ENCODE measurements around the gene SBSN.

The SBSN gene

DNA sequence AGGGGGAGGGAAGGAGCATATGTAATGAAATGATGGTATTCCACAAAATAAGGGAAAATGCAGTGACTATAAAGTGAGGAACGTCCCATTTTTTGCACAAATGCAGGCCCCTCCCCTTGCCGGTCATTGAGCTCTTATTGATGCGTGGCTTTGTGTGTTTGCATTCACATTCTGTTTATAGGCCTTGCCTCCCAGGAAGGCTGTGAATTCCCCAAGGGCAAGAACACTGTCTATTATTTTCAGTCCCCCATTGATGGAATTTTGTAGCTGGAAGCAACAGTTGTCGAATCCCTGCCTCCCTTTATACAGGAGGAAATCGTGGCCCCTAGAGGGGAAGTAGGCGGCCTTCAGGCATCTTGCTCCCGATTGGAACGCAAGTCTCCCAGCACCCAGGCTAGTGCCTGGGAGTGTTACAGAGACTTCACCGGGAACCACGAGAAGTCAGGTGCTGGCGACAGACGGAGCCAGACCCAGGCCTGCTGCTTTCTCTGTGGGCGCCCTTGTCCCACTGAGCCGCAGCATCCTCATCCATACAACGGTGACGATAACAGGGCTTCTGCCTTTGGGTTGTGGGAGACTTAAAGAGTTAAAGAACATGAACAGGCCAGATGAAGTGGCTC, 6.9 kb downstream of the SBSN start:
- no peaks in the 10 kb centered on the region for H3K36me3 ChIP-seq (ENCODE audit: insufficient read depth, low read depth, low read length)
- no peak overlapping the region for H3K27ac ChIP-seq (ENCODE audit: low read length)
- H3K9me3 ChIP-seq (ENCODE audit: insufficient read depth, low read depth, low read length) = no peaks in the 10 kb centered on the region
- peaks cover 11% of the 10 kb centered on the region for H3K27me3 ChIP-seq (ENCODE audit: insufficient read depth, low read length)
- no peaks in the 10 kb centered on the region; the same call in 1 of the 2 replicates for H3K4me1 ChIP-seq (ENCODE audit: insufficient read depth, low read length)
- H3K4me3 ChIP-seq (ENCODE audit: low read length) = no peak overlapping the region
- H3K9ac ChIP-seq (ENCODE audit: low read depth, low read length) = no peak overlapping the region

DNA sequence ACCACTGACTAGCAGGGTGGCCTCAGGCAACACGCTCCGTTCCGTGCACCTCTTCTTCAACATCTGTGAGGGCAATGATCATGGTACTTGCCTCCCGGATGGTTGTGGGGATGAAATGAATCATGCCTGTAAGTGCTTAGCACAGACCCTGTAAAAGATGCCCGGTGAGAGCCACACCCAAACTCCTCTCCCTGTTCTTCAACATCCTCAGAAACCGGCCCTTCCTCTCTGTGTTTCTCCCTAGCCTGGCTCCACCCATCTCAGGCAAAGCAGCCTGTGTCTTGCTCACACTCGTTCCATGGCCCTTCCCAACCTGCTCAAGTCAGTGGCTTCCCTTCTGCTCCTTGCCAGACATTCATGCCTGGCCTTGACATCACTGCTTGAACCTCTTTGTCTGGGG, 8.8 kb downstream of the SBSN start:
- Histone ChIP-seq H3K9me3 (ENCODE audit: insufficient read depth, low read depth, low read length) (no peaks in the 10 kb centered on the region), H3K4me1 (ENCODE audit: insufficient read depth, low read length) (peaks cover 3% of the 10 kb centered on the region), H3K27me3 (ENCODE audit: insufficient read depth, low read length) (peaks cover 5% of the 10 kb centered on the region; the same call in 1 of the 2 replicates), H3K9ac (ENCODE audit: low read depth, low read length) (no peak overlapping the region), H3K27ac (ENCODE audit: low read length) (no peak overlapping the region), H3K36me3 (ENCODE audit: insufficient read depth, low read depth, low read length) (no peaks in the 10 kb centered on the region), H3K4me3 (ENCODE audit: low read length) (no peak overlapping the region)

GRCh38 chr19:35518313-35518712, 9.8 kb downstream of the SBSN start:
- peaks cover 13% of the 10 kb centered on the region; the same call in 1 of the 2 replicates for H3K27me3 ChIP-seq (ENCODE audit: insufficient read depth, low read length)
- H3K36me3 ChIP-seq (ENCODE audit: insufficient read depth, low read depth, low read length) = no peaks in the 10 kb centered on the region
- H3K4me1 ChIP-seq (ENCODE audit: insufficient read depth, low read length) = peaks cover 3% of the 10 kb centered on the region; the same call in 1 of the 2 replicates
- H3K9me3 ChIP-seq (ENCODE audit: insufficient read depth, low read depth, low read length) = no peaks in the 10 kb centered on the region
- no peak overlapping the region for H3K4me3 ChIP-seq (ENCODE audit: low read length)
- no peak overlapping the region for H3K9ac ChIP-seq (ENCODE audit: low read depth, low read length)
- H3K27ac ChIP-seq (ENCODE audit: low read length) = no peak overlapping the region

GRCh38 chr19:35517342-35517741, 10.8 kb downstream of the SBSN start:
- Histone ChIP-seq H3K36me3 (ENCODE audit: insufficient read depth, low read depth, low read length) (no peaks in the 10 kb centered on the region), H3K27me3 (ENCODE audit: insufficient read depth, low read length) (peaks cover 23% of the 10 kb centered on the region; the same call in 1 of the 2 replicates), H3K9me3 (ENCODE audit: insufficient read depth, low read depth, low read length) (no peaks in the 10 kb centered on the region), H3K4me1 (ENCODE audit: insufficient read depth, low read length) (peaks cover 3% of the 10 kb centered on the region; the same call in 1 of the 2 replicates), H3K4me3 (ENCODE audit: low read length) (no peak overlapping the region), H3K9ac (ENCODE audit: low read depth, low read length) (no peak overlapping the region), H3K27ac (ENCODE audit: low read length) (no peak overlapping the region)

DNA sequence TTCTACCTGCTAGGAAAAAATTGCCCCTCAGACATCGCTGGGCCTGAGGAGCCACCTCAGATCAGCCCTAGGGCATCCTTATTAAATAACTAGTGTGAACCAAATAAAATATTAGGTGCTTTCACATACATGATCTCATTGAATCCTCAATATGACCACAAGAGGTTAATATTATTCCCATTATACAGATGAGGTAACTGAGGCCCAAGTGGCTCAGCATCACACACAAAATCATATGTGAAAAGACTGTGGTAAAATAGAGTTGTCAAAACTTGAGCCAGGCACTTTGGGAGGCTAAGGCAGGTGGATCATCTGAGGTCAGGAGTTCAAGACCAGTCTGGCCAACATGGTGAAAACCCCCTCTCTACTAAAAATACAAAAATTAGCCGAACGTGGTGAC, 11.8 kb downstream of the SBSN start:
- H3K9me3 ChIP-seq (ENCODE audit: insufficient read depth, low read depth, low read length) = no peaks in the 10 kb centered on the region
- H3K27ac ChIP-seq (ENCODE audit: low read length) = no peak overlapping the region
- no peak overlapping the region for H3K9ac ChIP-seq (ENCODE audit: low read depth, low read length)
- H3K4me1 ChIP-seq (ENCODE audit: insufficient read depth, low read length) = peaks cover 3% of the 10 kb centered on the region; the same call in 1 of the 2 replicates
- H3K27me3 ChIP-seq (ENCODE audit: insufficient read depth, low read length) = peaks cover 27% of the 10 kb centered on the region
- H3K36me3 ChIP-seq (ENCODE audit: insufficient read depth, low read depth, low read length) = no peaks in the 10 kb centered on the region
- H3K4me3 ChIP-seq (ENCODE audit: low read length) = no peak overlapping the region

DNA sequence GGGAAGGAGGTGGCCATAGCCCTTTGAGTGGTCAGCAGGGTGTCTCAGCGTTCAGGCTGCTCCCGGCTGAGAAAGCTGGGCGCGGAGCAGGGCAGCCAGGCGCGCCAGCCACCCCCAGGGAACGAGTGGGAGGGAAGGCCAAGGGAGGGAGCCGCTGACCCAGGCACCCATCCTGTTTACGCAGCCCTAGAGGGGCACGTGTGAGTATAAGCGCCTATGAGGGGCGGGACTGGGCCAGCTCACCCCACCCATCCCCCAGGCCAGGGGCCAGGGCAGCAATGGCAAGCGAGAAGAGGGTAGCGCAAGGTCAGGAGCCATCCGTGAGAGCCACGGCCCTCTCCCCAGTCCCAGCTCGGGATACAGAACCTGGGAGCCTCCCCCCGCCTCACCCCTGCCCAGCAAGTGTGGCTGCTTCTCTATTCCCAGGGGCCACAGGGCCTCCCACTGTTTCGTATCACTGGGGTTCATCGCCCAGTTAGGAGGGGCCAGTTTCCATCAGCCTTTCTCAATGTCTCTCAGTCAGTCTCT, 13.8 kb downstream of the SBSN start:
- no peaks in the 10 kb centered on the region for H3K36me3 ChIP-seq (ENCODE audit: insufficient read depth, low read depth, low read length)
- H3K27ac ChIP-seq (ENCODE audit: low read length) = no peak overlapping the region
- peaks cover 39% of the 10 kb centered on the region for H3K27me3 ChIP-seq (ENCODE audit: insufficient read depth, low read length)
- H3K9me3 ChIP-seq (ENCODE audit: insufficient read depth, low read depth, low read length) = no peaks in the 10 kb centered on the region
- peaks cover 3% of the 10 kb centered on the region; the same call in 1 of the 2 replicates for H3K4me1 ChIP-seq (ENCODE audit: insufficient read depth, low read length)
- H3K9ac ChIP-seq (ENCODE audit: low read depth, low read length) = peak overlapping the region; percentile 52; the same call in 1 of the 2 replicates
- H3K4me3 ChIP-seq (ENCODE audit: low read length) = peak overlapping the region; percentile 65; the same call in 1 of the 2 replicates

- H3K4me1 ChIP-seq (ENCODE audit: insufficient read depth, low read length) = peaks cover 3% of the 10 kb centered on the region; the same call in 1 of the 2 replicates
- H3K9me3 ChIP-seq (ENCODE audit: insufficient read depth, low read depth, low read length) = no peaks in the 10 kb centered on the region
- peak within 1 kb of the TSS; percentile 65; the same call in 1 of the 2 replicates for H3K4me3 ChIP-seq (ENCODE audit: low read length)
- H3K27ac ChIP-seq (ENCODE audit: low read length) = no peak within 1 kb of the TSS
- H3K27me3 ChIP-seq (ENCODE audit: insufficient read depth, low read length) = peaks cover 39% of the 10 kb centered on the region
- H3K9ac ChIP-seq (ENCODE audit: low read depth, low read length) = peak within 1 kb of the TSS; percentile 52; the same call in 1 of the 2 replicates
- no peaks in the 10 kb centered on the region for H3K36me3 ChIP-seq (ENCODE audit: insufficient read depth, low read depth, low read length)
Measured at GRCh38 chr19:35513628-35514281, 14.4 kb downstream of the SBSN start, which contains the start of gene DMKN. TSS of gene DMKN (minus strand) at chr19:35513649. CDS start at chr19:35513475, 174 bp downstream.

DNA sequence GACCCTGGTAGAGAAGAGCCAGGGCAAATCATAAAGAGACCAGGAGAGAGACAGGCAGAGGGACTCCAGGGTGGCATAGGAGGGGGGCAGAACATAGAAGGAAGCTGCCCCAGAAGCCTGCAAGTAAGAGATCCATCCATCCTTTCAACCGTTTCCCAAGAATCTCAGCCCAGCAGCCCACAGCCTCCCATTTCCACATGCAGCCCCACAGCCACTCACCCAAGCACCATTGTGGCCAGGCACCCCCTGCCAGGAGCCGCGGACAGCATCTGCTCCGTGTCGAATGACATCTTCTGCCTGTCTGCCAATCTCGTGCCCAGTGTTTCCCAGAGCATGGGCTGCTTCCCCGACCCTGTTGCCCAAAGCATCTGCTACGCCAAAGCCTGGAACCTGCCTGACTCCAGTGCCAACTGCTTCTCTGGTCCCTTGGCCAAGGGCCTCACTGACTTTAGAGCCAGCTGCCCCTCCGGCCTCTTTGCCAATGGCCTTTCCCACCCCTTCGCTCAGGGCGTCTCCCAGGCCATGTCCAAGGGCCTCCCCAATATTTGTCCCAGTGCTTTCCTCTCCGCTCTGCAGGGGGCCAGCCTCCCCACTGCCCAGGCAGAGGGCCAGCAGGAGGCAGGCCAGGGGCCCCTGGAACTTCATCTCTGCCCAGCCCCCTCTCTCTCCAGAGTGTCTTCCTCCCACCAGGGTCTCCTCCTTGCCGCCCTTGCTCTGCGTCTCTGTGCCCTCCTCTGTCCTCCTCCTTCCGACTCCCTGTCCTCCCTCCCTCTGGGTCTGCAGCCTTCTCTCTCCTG, 15.1 kb downstream of the SBSN start:
- Histone ChIP-seq H3K36me3 (ENCODE audit: insufficient read depth, low read depth, low read length) (peaks cover 6% of the 10 kb centered on the region; the same call in 1 of the 2 replicates), H3K27ac (ENCODE audit: low read length) (no peak overlapping the region), H3K4me3 (ENCODE audit: low read length) (no peak overlapping the region; the same call in 1 of the 2 replicates), H3K27me3 (ENCODE audit: insufficient read depth, low read length) (peaks cover 39% of the 10 kb centered on the region), H3K9me3 (ENCODE audit: insufficient read depth, low read depth, low read length) (no peaks in the 10 kb centered on the region), H3K9ac (ENCODE audit: low read depth, low read length) (no peak overlapping the region), H3K4me1 (ENCODE audit: insufficient read depth, low read length) (peaks cover 10% of the 10 kb centered on the region)

DNA sequence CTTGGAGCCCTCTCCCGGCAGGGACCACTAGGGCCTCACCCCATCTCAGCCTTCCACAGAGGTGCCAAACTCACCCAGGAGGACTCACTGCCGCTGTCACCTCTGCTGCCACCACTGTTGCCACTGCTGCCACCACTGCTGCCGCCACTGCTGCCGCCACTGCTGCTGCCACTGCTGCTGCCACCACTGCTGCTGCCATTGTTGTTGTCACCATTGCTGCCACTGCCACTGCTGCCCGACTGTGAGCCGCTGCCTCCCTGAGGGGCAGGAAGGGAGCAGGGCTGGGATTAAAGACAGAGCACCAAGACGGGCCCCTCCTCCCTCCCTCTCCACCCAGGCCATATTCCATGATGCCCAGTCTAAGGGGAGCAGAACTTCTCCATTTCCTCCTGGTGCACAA, 16.8 kb downstream of the SBSN start:
- Histone ChIP-seq H3K9me3 (ENCODE audit: insufficient read depth, low read depth, low read length) (no peaks in the 10 kb centered on the region), H3K4me1 (ENCODE audit: insufficient read depth, low read length) (peaks cover 11% of the 10 kb centered on the region), H3K9ac (ENCODE audit: low read depth, low read length) (no peak overlapping the region), H3K36me3 (ENCODE audit: insufficient read depth, low read depth, low read length) (peaks cover 23% of the 10 kb centered on the region), H3K27me3 (ENCODE audit: insufficient read depth, low read length) (peaks cover 39% of the 10 kb centered on the region), H3K27ac (ENCODE audit: low read length) (no peak overlapping the region), H3K4me3 (ENCODE audit: low read length) (no peak overlapping the region)

DNA sequence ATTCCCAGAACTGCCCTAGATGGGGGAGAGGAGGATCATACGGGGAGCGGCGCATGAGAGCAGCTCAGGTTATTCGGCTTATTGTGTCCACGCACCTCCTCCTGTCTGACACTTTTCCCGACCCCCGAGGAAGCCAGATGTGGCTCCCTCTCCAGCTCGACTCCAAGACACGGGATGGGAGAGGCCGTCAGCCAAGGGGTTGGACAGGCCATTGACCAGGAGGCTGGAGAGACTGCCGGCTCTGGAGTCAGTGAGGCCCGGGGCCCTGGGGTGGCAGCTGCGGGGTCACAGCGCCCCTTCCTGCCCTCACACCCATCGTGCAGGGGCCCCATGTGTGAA, 17.5 kb downstream of the SBSN start:
- H3K36me3 ChIP-seq (ENCODE audit: insufficient read depth, low read depth, low read length) = peaks cover 31% of the 10 kb centered on the region
- H3K9ac ChIP-seq (ENCODE audit: low read depth, low read length) = peak overlapping the region; percentile 99; the same call in 1 of the 2 replicates
- peaks cover 11% of the 10 kb centered on the region for H3K4me1 ChIP-seq (ENCODE audit: insufficient read depth, low read length)
- H3K9me3 ChIP-seq (ENCODE audit: insufficient read depth, low read depth, low read length) = no peaks in the 10 kb centered on the region
- H3K4me3 ChIP-seq (ENCODE audit: low read length) = peak overlapping the region; percentile 86; the same call in 1 of the 2 replicates
- peaks cover 39% of the 10 kb centered on the region for H3K27me3 ChIP-seq (ENCODE audit: insufficient read depth, low read length)
- H3K27ac ChIP-seq (ENCODE audit: low read length) = no peak overlapping the region

GRCh38 chr19:35509861-35510625, 18.1 kb downstream of the SBSN start:
- Histone ChIP-seq H3K4me3 (ENCODE audit: low read length) (peak overlapping the region; percentile 86), H3K27me3 (ENCODE audit: insufficient read depth, low read length) (peaks cover 39% of the 10 kb centered on the region), H3K4me1 (ENCODE audit: insufficient read depth, low read length) (peaks cover 11% of the 10 kb centered on the region), H3K27ac (ENCODE audit: low read length) (peak overlapping the region; percentile 88), H3K36me3 (ENCODE audit: insufficient read depth, low read depth, low read length) (peaks cover 36% of the 10 kb centered on the region), H3K9ac (ENCODE audit: low read depth, low read length) (peak overlapping the region; percentile 99), H3K9me3 (ENCODE audit: insufficient read depth, low read depth, low read length) (no peaks in the 10 kb centered on the region)
